Measurements from ENCODE around the gene KLHL29.

Gene KLHL29

DNA sequence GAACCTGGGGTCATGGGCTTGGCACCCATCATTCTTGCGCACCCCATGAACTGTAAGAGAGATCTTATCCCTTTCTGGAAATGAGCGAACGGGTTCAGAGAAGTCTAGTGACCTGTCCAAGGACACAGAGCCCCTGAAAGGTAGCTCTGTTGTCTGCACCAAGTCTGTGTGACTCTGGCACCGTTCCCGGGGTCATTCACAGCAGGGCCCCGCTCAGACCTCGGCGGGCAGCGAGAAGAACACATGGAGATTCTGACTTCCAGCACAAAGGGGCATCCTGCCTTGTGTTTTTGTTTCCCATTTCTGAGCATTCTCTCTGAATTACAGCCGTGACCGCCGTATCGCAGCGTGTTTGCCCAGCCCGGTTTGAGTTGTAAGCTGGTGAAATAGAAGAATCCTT is 231.7 kb downstream of the KLHL29 start:
- no peak for DNase-seq (ENCODE audit: low read depth)

DNA sequence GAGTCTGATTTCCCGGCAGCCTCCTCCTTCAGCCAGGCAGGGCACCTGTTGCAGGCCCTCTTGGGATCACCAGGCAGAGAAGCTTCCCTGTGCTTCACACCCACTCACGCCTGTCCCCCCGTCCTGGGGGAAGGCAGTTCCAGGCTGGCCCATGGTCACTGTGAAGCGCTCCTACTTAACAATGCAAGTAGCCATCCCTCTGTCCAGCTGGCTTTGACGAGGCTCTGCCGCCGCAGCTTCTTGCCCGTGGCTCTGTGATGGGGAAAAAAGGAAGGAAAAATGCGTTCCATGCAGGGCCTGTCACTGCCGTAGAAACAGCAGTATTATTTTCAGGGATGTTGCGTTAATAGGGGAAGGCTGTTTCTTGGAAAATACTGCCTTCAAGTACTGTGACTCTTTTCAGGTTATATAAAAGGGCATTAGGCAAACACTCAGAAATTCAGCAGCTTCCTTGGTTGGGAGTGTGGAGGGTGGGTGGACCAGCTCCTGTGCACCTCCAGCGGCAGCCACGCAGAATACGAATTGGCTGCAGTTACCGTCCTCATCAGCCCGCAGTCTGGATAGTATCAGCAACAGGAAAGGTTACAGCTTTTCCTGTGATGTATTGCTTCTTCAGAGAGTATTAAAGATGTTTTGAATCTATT is 232.3 kb downstream of the KLHL29 start:
- DNase-seq (ENCODE audit: low read depth): no peak

DNA sequence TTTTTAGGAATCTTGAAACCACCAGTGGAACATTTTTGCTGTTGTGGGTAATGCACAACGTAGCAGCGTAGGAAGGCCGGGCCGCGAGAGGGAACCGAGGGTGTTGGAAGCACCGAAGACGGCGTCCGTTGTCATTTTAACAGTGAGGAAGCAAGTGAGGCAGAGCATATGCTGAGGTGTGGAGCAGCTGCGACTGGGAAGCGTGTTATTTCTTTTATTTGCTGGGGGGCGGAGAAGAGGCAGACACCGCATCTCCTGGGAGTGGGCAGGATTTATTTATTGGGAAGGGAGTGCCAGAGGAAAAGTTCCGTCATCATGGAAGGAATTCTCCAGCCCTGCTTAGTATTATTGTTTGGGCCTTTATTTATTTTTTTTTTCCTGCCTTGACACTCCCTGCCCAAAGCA is 232.8 kb downstream of the KLHL29 start:
- no peak for DNase-seq (ENCODE audit: low read depth)

DNA sequence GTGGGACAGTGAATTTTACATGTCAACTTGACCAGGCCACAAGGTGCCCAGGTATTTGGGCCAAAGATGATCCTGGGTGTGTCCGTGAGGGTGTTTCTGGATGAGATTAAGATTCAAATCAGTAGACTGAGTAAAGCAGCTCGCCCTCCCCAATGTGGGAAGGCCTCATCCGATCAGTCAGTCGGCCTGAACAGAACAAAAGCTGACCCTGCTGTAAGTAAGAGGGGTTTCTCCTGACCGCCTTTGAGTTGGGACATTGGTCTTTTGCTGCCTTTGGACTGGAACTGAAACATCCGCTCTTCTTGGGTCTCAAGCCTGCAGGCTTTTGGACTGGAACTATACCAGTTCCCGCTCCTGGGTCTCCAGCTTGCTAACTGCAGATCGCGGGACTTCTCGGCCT is 233.3 kb downstream of the KLHL29 start:
- no peak for DNase-seq (ENCODE audit: low read depth)

DNA sequence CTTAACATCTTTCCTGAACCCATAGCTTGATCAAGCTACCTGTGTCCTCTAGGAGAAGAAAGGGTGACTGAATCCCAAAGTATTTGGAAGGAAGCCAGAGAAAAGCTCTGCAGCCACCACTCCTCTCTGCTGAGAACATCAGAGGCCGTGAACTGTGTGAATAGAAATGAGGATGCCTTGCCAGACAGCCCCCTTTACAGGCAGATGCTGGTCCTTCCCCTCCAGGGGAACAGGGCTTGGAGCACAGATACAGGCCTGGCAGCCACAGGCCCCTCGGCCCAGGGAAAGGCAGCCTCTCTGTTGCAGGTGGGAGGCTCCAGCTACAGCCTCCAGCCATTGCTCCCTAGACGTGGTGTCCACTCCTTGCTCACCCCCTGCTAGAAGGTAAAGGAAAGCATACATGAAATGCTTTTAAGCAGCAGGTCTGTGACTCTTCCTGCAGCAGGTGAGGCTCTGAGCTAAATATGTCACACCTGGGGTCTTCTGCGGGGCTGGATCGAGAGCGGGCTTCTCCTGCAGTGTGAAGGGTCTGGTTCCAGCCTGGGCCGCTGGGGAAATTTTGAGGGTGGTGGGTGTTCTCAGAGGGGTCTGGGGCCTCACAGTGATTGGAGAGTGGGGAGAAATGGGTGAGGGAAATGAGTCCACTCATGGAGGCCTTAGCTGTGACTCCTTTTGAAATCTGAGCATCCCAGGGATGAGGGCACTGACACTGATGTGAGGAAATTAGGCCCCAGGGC is 234.0 kb downstream of the KLHL29 start:
- DNase-seq (ENCODE audit: low read depth): no peak

DNA sequence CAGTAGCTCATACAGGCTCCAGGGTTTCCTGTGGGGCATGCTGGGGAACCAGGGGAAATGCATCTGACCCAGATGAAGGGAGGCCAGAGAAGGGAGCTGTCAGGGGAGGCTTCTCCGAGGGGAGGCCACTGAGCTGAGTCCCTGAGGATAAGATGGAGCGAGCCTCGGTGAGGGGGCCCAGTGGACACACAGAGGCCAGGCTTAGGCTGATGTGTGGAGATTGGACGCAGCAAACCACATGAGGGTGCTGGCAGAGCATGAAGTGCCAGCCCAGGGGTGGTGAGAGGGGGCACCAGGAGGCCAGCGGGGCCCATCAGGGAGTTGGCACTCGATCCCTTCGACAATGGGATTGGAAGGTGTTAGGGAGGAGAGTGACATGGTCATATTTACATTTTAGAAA is 235.0 kb downstream of the KLHL29 start:
- DNase-seq (ENCODE audit: low read depth): no peak

DNA sequence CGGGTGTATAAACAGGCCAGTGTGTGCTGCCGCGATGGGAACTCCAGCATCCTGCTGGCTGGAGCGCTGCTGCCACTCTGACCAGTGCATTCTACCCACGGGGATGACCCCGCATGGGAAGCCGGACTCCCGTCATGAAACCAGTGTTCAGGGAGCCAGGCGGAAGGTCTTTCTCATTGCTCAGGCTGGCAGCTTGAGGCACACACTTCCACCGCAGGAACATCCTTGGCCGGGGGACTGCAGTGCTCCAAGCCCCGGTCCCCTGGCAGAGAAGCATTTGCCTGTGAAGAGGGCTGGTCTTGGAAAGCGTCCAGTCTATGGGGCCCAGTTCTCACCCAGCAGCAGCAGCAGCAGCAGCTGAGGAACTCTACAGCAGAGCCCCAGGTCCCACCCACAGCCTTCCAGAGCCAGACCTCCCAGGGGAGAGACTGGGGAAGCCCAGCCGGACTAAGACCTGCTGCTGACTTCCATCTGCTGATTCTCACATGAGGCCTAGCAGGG is 235.9 kb downstream of the KLHL29 start:
- DNase-seq (ENCODE audit: low read depth): no peak

DNA sequence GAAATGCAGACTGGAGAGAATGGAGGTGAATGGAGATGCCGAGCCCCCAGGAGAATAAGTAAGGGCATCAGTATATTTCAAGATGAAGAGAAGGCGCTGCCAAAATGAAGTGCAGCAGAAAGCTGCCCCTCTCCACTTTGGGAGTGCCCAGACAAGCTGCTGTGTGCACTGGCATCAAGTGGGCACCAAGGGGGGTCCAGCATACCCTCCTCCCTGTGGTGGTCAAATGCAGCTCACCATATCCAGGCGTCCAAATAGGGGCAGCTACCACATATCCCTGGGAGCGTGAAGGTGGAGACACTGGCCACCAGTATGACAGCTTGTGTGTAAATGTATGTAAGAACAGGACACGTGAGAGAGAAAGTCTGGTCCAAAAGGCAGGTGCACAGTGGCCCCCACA is 236.6 kb downstream of the KLHL29 start:
- DNase-seq (ENCODE audit: low read depth): no peak

DNA sequence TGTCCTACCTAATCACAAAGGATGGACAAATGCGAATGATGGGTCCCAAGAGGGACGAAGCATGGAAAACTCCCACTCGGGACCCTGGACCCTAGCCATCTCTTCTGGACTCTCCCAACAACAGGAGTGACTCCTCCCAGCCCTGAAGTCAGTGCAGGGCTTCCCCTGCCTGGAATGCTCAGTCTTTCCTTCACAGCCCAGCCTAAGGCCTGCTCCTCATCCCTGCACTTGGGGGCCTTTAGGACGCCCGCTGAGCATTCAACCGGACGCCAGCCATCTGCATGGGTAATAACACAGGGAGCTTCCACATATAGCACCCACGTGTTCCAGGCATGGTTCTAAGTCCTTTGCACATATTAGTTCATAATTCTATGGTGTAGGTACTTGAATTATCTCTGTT is 237.5 kb downstream of the KLHL29 start:
- DNase-seq (ENCODE audit: low read depth): no peak

DNA sequence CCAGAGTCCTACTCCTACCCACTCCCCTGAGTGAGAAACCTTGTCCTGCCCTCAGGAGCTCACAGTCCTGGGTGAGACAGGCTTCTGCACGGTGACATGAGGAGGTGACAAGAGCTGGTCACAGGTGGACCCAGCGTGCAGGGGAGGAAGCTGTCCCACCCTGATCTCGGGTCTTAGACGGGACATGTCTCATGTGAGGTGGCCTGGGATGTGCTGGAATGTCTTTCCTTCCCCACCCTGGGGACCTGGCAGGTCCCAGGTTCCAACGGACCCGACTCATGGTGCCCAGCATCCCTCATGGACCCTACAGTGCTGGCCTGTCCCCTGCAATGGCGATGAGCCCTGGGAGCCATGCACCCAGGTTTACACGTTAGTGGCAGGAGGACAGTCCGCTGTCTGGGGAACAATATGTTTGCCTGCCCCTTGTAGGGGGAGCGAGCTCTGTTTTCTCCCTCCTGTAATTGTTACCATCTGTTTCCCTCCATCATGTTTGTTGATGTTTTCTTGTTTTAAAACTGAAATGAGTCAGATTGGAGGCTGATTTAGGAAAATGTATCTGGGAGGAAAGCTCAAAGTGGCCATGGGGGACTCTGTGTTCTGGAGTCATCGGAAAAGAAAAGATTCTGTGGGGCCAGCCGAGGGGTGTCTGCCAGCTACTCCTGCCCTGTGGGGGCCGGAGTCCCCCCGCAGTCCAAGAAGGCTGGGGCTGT is 238.1 kb downstream of the KLHL29 start:
- no peak for DNase-seq (ENCODE audit: low read depth)

DNA sequence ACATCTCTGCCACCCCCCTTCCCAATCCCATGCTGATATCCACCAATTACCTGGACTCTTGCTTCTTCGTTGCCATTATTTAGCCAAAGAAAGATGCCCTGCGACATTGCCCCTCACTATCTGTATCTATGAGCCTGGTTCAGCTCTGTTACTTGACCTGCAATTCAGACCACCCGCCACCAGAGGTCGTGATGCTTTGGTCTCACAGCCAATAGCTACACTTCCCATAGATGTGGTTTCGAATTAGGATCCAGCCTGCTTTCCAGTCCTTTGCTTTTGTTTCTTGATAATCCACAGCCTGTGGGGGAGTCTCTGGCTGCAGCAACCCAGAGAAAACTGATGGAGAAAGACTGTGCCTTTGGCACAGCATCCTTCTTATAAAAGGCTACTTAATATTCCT is 239.4 kb downstream of the KLHL29 start:
- DNase-seq (ENCODE audit: low read depth): no peak

DNA sequence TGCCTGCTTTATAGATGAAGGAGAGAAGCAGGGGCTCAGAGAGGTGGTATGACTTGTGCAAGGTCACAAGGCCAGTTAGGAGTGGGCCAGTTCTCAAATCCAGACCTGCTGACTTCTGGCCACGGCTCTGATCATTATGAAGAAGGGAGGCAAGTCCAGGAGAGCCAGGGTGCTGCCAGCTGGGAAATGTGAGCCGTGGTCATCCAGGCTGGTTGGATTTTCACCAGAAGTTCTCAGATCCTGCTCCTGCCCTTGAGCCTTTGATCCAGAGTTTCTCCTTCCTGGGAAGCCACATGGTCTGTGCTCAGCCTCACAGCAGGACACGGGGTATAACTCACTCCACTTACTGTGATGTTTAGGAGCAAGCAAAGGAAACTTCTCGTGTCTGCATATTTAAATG is 239.9 kb downstream of the KLHL29 start:
- DNase-seq (ENCODE audit: low read depth): no peak

DNA sequence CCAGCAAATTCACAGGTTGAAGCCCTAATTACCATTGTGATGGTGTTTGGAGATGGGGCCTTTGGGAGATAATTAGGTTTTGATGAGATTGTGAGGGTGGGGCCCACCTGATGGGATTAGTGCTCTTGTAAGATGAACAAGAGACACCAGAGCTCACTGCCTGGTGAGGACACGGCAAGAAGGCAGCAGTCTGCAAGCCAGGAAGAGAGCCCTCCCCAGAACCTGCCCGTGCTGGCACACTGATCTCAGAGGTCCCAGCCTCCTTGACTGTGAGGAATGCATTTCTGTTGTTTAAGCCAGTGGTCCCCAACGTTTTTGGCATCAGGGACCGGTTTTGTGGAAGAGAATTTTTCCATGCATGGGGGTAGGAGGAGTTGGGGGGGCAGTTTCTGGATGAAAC is 240.7 kb downstream of the KLHL29 start:
- no peak for DNase-seq (ENCODE audit: low read depth)

DNA sequence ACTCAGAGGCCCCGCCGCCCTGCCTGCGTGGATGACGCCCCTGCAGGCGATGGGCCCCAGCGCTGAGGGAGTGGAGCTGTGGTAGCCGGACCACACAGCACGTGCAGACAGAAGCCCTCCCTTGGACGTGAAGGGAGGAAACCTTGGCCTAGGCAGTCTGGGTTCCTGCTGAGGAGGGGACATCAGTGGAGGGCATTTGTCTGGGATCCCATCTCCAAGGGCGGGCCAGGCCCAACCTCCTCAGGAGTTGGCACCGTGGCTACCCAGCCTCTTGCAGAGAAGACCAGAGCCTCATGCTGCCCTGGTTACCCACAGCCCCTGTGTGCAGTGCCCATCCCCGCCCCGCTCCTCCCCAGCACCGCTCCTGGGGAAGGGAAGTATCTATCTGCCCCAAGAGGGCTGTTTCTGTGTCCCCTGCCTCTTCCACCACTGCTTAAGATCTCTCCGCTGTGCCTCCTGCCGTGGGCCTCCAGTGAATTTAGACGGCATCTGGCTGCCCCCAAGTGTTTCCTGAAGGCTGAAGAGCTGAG is 241.8 kb downstream of the KLHL29 start:
- DNase-seq (ENCODE audit: low read depth): no peak

DNA sequence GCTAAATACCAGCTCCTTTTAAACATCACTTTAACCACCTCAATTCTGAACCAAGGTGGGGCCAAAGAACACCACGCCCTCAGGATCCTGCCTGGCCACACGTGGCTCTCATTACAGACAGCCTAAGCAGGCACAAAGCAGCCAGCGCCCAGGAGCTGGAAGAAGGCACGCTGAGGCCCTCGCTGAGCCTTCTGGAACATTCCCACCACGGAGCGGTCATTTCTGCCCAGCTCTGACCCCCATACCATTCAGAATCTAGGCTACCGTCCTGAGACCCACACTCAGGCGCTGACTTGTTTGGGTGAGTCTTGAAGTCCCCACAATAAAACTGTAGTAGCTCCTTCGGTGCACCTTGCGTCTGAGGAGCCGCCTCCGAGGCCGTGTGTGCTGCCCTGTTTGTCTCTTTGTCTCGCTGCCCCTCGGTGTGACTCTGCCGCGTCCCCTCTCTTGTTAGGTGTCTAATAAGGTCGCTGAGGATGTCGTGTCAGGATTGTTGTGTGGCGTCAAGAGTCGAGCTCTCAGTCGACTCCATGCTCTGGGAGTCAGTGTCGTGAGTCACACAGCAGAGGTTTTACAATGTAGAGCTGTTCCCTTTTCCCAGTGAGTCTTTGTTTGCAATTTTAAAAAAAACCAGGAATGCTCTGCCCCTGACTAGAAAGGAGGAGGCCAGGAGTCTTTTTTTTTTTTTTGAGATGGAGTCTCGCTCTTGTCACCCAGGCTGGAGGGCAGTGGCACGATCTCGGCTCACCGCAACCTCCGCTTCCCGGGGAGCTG is 242.4 kb downstream of the KLHL29 start:
- DNase-seq (ENCODE audit: low read depth): no peak

DNA sequence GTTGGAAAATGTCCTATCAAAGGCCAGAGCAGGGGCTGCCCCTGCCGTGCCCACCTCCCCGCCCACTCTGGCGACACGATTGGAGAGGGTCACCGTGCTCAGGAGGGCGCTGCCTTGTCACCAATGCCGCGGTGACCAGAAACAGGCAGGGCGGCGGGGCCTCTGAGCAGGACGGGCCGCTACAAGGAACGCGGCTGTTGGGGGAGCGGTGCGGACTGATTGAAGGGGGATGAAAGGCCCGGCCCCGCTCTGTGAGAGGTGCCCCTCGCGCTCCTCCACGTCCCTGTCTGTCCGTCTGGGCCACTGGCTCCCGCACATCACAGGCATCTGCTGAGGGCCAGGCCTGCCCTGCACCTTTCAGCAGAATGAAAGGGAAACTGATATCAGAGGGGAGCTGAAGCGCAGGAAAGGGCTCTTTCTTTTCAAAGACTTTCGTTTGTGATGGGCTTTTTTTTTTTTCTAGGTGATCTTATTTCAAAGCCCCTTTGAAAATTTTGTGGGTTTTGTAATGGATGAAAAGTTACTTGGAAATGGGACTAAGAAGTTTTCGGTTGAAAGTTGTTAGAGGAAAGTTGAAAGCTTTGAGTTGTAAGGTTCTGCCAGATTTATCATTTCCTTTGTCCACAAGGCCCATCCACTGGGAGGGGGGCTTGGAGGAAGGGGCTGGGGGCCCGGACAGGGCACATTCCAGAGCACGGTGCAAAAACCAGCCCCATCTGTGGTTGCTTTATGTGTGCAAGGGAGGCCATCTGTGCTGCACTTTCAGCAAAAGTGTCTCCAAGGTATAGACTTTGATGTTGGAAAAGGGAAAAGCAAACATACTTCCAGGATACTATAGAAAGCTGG is 244.2 kb downstream of the KLHL29 start:
- DNase-seq (ENCODE audit: low read depth): no peak

DNA sequence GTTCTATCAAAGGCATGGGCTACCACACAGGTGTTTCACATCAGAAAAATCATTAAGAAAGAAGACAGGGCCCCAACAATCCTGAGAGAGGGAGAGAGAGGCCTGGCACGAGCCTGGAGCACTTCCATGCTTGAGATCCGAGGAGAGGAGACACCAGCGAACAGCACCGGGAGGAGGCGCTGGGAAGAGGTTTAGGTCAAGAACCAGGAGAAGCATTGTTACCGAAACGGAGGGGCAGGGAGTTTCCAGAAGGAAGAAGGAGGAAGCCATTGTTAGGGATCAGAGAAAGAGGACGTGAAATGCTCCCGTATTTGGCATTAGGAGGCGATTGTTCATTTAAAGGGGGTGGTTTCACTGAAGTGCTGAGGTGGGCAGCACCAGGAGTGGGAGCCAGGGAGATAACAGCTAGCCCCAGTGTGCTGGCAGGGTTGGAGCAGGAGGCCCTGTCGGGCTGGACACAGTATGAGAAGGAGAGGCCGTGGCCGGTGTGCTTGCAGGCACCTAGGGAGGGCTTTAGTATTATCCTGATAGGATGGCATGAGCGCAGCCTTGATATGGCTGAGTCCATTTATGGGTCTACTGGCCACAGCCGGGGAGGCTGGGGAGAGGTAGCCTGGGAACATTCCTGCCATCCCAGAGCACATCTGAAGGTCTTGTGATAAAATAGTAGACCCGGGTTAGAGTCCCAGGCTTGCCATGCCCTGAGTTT is 244.9 kb downstream of the KLHL29 start:
- DNase-seq (ENCODE audit: low read depth): no peak

DNA sequence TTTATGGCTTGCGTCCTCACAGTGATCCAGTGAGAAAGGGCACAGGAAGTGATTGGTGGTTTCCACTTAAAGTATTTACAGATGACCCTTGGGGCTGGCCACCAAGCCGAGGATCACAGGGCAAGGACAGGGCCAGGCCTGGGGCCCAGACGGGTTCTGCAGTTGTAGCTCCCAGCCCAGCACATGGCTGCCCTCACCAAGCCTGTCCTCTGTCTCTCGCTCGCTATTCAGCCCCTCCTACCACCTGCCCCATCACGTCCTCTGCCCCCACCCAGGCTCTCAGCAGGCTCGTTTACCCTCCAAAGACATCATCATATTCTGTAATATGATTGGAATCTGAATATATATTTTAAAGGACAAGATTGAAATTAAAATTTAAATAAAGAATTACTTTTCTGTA is 246.0 kb downstream of the KLHL29 start:
- no peak for DNase-seq (ENCODE audit: low read depth)

DNA sequence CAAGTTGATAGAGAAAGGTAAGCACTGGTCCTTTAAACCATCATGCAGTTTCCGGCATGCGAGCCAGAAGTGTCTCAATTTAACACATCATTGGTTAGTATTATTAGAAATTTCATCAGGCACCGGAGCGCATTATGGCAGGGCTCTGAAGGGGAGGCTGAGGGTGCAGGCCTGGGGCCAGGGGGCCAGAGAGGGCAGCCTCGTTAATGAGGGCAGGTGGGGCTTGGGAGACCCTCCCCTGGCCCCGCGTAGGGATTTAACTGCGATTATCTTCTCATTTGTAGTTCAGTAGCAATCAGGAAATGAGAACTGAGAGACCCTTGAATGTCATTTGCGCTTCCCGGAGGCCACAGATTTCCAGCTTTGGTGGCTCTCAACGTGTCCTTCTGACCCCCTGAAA is 246.4 kb downstream of the KLHL29 start:
- DNase-seq (ENCODE audit: low read depth): no peak

DNA sequence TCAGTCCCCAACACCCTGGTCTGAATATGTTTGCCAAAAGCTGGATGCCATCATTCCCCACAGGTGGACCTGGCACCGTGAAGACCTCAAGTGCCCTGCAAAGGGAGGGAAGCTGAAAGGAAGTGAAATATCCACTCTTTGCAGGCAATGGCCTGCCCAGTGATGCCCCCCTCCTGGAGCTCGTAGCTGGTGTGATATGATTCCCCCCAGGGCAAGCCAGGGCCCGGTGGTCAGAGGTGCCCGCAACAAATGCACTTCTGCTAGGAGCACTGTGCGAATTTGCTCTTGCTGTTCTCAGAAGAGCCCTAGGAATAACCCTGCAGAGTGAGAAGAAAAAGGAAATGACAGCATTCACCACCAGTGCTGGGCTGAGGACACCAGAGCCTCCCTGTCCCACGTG is 247.4 kb downstream of the KLHL29 start:
- no peak for DNase-seq (ENCODE audit: low read depth)
